CD14-positive monocyte (primary cell): Measurements from ENCODE around the gene CAMSAP3. TPM values are rescaled to one million over a fixed set of nuclear protein-coding genes. Genes with fewer than 3 reads are reported as not detected.

Source experiments
- DNase-seq, 3 donors: peaks; one replicate each; pipeline ENCODE4 v3.0.0-alpha.2; 2011 to 2022
- H2AFZ ChIP-seq: 2 replicates; pipeline ENCODE4 v1.6.0; 2012; ENCODE audit warnings: mild to moderate bottlenecking, low read depth, low read length, inconsistent platforms; ENCODE audit not compliant: insufficient read depth, poor library complexity, severe bottlenecking
- H3K27ac ChIP-seq, 2 donors: 1 replicate in 1 of 2; 2 replicates in 1 of 2; pipeline ENCODE4 v1.5.1; 2012 to 2013; ENCODE audit warnings: low read length in 2 of 2, control low read depth in 1 of 2, inconsistent platforms in 1 of 2, low read depth in 1 of 2, mild to moderate bottlenecking in 1 of 2
- H3K27me3 ChIP-seq, 2 donors: one replicate each; pipeline versions ENCODE4 v1.6.0 to v1.6.1; 2011 to 2013; ENCODE audit warnings: low read length in 2 of 2; ENCODE audit not compliant: control insufficient read depth in 2 of 2, insufficient read depth in 2 of 2
- H3K36me3 ChIP-seq, 2 donors: replicated peaks in 1 of 2; 1 replicate in 1 of 2; 2 replicates in 1 of 2; pipeline versions ENCODE4 v1.5.1 to v1.6.1; 2012 to 2013; ENCODE audit warnings: low read length in 2 of 2, control low read depth in 1 of 2, inconsistent platforms in 1 of 2, mild to moderate bottlenecking in 1 of 2; ENCODE audit not compliant: insufficient read depth in 2 of 2, control insufficient read depth in 1 of 2
- H3K4me1 ChIP-seq, 2 donors: 1 replicate in 1 of 2; 2 replicates in 1 of 2; pipeline versions ENCODE4 v1.5.1 to v1.6.1; 2012 to 2013; ENCODE audit warnings: low read length in 2 of 2, control low read depth in 1 of 2, inconsistent platforms in 1 of 2, mild to moderate bottlenecking in 1 of 2, moderate library complexity in 1 of 2; ENCODE audit not compliant: insufficient read depth in 2 of 2, control insufficient read depth in 1 of 2
- H3K4me2 ChIP-seq: replicated peaks from 2 replicates; pipeline ENCODE3; 2012; ENCODE audit warnings: low read length, moderate library complexity, mild to moderate bottlenecking; ENCODE audit not compliant: poor library complexity, severe bottlenecking; ENCODE audit errors: extremely low read depth
- H3K4me3 ChIP-seq, 3 experiments: fragments of 200-600 bp in 1 of 3; sonication (generic) in 1 of 3; replicated peaks in 1 of 3; 1 replicate in 2 of 3; 2 replicates in 1 of 3; pipeline ENCODE4 v1.5.1; 2011 to 2013; ENCODE audit warnings: low read length in 3 of 3, mild to moderate bottlenecking in 3 of 3, control low read depth in 2 of 3, low read depth in 2 of 3, inconsistent platforms in 1 of 3, moderate library complexity in 1 of 3
- H3K79me2 ChIP-seq: 2 replicates; pipeline ENCODE4 v1.6.0; 2012; ENCODE audit warnings: mild to moderate bottlenecking, control low read depth, inconsistent platforms, low read length, moderate library complexity; ENCODE audit not compliant: insufficient read depth
- H3K9ac ChIP-seq: 2 replicates; pipeline ENCODE4 v1.6.0; 2017; ENCODE audit warnings: low read length, mild to moderate bottlenecking; ENCODE audit not compliant: insufficient read depth, poor library complexity, severe bottlenecking
- H3K9me3 ChIP-seq, 2 donors: replicated peaks in 1 of 2; 1 replicate in 1 of 2; 2 replicates in 1 of 2; pipeline versions ENCODE4 v1.5.1 to v1.6.1; 2012 to 2013; ENCODE audit warnings: low read length in 2 of 2, control low read depth in 1 of 2; ENCODE audit not compliant: control insufficient read depth in 1 of 2, insufficient read depth in 1 of 2
- H4K20me1 ChIP-seq: 2 replicates; pipeline ENCODE4 v1.6.0; 2012; ENCODE audit warnings: mild to moderate bottlenecking, low read length, control low read depth, moderate library complexity; ENCODE audit not compliant: insufficient read depth
- H3K27ac Mint-ChIP-seq, 7 donors: one replicate each; pipeline ENCODE4 v1.8.0; 2020; ENCODE audit warnings: mild to moderate bottlenecking in 7 of 7, mixed read lengths in 7 of 7, moderate library complexity in 6 of 7, inconsistent platforms in 2 of 7
- H3K27me3 Mint-ChIP-seq, 3 donors: one replicate each; pipeline ENCODE4 v1.8.0; 2021 to 2022; ENCODE audit warnings: low read depth in 3 of 3, mild to moderate bottlenecking in 3 of 3, mixed read lengths in 3 of 3, moderate library complexity in 3 of 3, inconsistent platforms in 1 of 3
- H3K36me3 Mint-ChIP-seq, 2 donors: one replicate each; pipeline ENCODE4 v1.8.0; 2020; ENCODE audit warnings: mixed read lengths in 2 of 2, inconsistent platforms in 1 of 2, mild to moderate bottlenecking in 1 of 2
- H3K4me1 Mint-ChIP-seq: one replicate; pipeline ENCODE4 v1.8.0; 2020; ENCODE audit warnings: mild to moderate bottlenecking, mixed read lengths
- H3K4me3 Mint-ChIP-seq, 2 donors: one replicate each; pipeline ENCODE4 v1.8.0; 2020; ENCODE audit warnings: mild to moderate bottlenecking in 2 of 2, mixed read lengths in 2 of 2, moderate library complexity in 1 of 2
- H3K9me3 Mint-ChIP-seq, 7 donors: one replicate each; pipeline ENCODE4 v1.8.0; 2020 to 2022; ENCODE audit warnings: mixed read lengths in 7 of 7, mild to moderate bottlenecking in 6 of 7, moderate library complexity in 6 of 7, inconsistent platforms in 2 of 7
- WGBS: methylation state at CpG from one replicate; pipeline ENCODE4 v1.1.5; 2013; ENCODE audit warnings: missing lambda C conversion rate; ENCODE audit not compliant: insufficient coverage; 5-methylcytosine and 5-hydroxymethylcytosine counted together
- intact Hi-C, 2 donors: fragments of 100-400 bp; cut with micrococcal nuclease; formaldehyde crosslinking; loops; one replicate each; pipeline versions ENCODE4 v1.15.0 to v1.15.1; 2023
- polyA plus RNA-seq, 3 donors: library from polyadenylated mRNA; depleted of rRNA in 1 of 3; unstranded in 2 of 3; stranded (reverse) in 1 of 3; fragments of 300-500 nt in 2 of 3; fragments of >200 nt in 1 of 3; fragmentation: Illumina TruSeq in 2 of 3; gene quantifications; 1 replicate in 2 of 3; 2 replicates in 1 of 3; pipeline ENCODE4 v1.2.3, GENCODE V29; 2012 to 2021
- TF ChIP-seq, protein P1 (sequence below): fragments of 200-600 bp; IDR thresholded peaks from one replicate; pipeline ENCODE4 v1.8.0; 2022; ENCODE audit warnings: antibody characterized with exemption, mild to moderate bottlenecking

CAMSAP3 gene
- polyA plus RNA-seq, 3 donors: 0.05 TPM; not detected in 2

DNA sequence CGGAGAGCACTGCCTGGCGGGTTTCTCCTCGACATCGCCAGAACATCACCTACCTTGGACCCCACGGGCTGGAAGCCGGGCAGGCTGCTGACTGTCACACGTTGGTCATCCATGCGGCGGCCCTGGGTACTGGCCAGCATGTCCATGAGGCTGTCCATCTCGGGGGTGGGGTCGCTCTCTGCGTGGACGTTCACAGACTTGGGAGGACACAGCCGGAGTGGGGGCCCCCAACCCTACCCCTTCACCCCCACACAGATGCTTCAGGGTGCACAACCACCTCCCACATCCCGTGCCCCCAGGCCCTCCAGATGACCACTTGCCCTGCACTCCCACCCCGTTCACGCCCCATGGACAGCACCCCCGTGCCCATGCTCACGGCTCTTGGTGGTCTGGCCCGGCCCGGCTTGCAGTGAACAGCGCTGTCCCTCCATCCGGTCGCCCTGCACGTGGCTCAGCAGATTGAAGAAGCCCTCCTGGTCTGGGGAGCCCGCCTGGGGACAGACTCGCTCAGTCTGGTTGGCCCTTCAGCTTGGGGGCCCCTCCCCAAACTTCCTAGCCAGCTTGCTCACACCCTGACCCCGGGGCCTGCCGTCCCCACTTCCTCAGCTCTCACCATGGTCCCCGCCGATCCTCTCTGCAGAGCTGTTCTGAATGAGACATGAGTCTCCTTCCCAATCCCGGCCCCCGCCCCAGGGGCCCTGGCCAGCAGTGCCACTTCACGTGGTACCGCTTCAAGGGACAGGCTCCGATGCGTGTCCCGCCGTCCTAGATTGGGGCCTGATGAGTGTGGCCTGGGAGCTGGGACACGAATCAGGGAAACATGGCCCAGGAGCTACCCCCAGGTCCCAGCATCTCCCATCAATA, 36.9 kb downstream of the CAMSAP3 start:
- H3K4me3 Mint-ChIP-seq: no peak overlapping the region
- Histone ChIP-seq H3K27ac (no peak overlapping the region), H3K4me2 (no peak overlapping the region), H4K20me1 (no peaks in the 10 kb centered on the region), H3K79me2 (peaks cover 56% of the 10 kb centered on the region), H3K36me3 (peaks cover 9 to 21% of the 10 kb centered on the region in 2 donors), H3K9me3 (no peaks in the 10 kb centered on the region), H3K9ac (no peak overlapping the region), H3K4me3 (no peak overlapping the region), H2AFZ (no peak overlapping the region), H3K4me1 (peaks cover 28 to 42% of the 10 kb centered on the region in 2 donors), H3K27me3 (no peaks in the 10 kb centered on the region)
- H3K9me3 Mint-ChIP-seq: peaks cover 0 to 2% (median 0%) of the 10 kb centered on the region in 7 donors
- H3K36me3 Mint-ChIP-seq: peaks cover 16 to 19% of the 10 kb centered on the region in 2 donors
- H3K27me3 Mint-ChIP-seq: peaks cover 0 to 4% (median 2%) of the 10 kb centered on the region in 3 donors
- WGBS: 96% methylated on average over 38 of the region's 40 CpGs
- no peak for DNase-seq
- peaks cover 37% of the 10 kb centered on the region for H3K4me1 Mint-ChIP-seq
- peak overlapping the region in 1 of 7 donors; percentile 47 for H3K27ac Mint-ChIP-seq
- TF ChIP-seq, protein P1, sequence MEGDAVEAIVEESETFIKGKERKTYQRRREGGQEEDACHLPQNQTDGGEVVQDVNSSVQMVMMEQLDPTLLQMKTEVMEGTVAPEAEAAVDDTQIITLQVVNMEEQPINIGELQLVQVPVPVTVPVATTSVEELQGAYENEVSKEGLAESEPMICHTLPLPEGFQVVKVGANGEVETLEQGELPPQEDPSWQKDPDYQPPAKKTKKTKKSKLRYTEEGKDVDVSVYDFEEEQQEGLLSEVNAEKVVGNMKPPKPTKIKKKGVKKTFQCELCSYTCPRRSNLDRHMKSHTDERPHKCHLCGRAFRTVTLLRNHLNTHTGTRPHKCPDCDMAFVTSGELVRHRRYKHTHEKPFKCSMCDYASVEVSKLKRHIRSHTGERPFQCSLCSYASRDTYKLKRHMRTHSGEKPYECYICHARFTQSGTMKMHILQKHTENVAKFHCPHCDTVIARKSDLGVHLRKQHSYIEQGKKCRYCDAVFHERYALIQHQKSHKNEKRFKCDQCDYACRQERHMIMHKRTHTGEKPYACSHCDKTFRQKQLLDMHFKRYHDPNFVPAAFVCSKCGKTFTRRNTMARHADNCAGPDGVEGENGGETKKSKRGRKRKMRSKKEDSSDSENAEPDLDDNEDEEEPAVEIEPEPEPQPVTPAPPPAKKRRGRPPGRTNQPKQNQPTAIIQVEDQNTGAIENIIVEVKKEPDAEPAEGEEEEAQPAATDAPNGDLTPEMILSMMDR: no peak
- intact Hi-C loops: loop anchor here in 1 of 2 donors (10.0 kb wide), 1 partner anchor 272 kb away; the partner anchor contains the start of gene MAP2K7

DNA sequence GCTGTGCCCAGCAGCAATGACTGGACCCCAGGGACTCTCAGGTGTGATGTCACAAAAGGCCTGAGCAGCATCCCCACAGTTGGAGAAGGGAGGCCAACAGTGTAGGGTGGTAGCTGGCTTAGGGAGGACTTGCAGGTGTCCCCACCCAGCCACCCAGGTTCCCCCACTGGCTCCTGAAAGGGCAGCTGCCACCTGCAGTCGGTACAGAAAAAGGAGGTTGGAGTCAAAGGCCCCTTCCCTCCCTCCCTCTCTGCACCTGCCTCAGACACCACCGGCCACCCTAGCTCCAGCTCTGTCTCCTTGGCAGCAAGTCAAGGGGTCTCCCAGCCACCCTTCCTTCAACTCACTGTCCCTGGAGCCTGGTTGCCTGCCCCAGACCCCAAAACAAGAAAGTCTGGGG, 38.0 kb downstream of the CAMSAP3 start, which contains the start of gene PCP2:
Gene PCP2 (minus strand): TSS at position 22 of the 400 bp plus-strand sequence. CDS start 262 bp downstream, outside the sequence.
- Histone ChIP-seq H3K27ac (no peak within 1 kb of the TSS), H3K79me2 (peaks cover 56% of the 10 kb centered on the region), H3K27me3 (no peaks in the 10 kb centered on the region), H3K36me3 (peaks cover 11 to 19% of the 10 kb centered on the region in 2 donors), H2AFZ (no peak within 1 kb of the TSS), H3K9me3 (no peaks in the 10 kb centered on the region), H4K20me1 (peaks cover 11% of the 10 kb centered on the region), H3K4me3 (no peak within 1 kb of the TSS), H3K4me1 (peaks cover 34 to 43% of the 10 kb centered on the region in 2 donors), H3K4me2 (no peak within 1 kb of the TSS), H3K9ac (no peak within 1 kb of the TSS)
- WGBS: 100% methylated on average over 1 of the region's 2 CpGs
- H3K4me1 Mint-ChIP-seq: peaks cover 41% of the 10 kb centered on the region
- DNase-seq: no peak
- no peak within 1 kb of the TSS for H3K4me3 Mint-ChIP-seq
- intact Hi-C loops: loop anchor here in 1 of 2 donors (10.0 kb wide), 1 partner anchor 271 kb away; the partner anchor contains the start of gene MAP2K7
- peaks cover 17 to 23% of the 10 kb centered on the region in 2 donors for H3K36me3 Mint-ChIP-seq
- H3K27ac Mint-ChIP-seq: peak within 1 kb of the TSS in 1 of 7 donors; percentile 46
- peaks cover 0 to 2% (median 0%) of the 10 kb centered on the region in 7 donors for H3K9me3 Mint-ChIP-seq
- peaks cover 0 to 4% (median 2%) of the 10 kb centered on the region in 3 donors for H3K27me3 Mint-ChIP-seq
- TF ChIP-seq, protein P1: no peak
